GM11168 (cell line): Measurements from ENCODE around the gene HBQ1.
"Not testable (repeated sequence)": the region's sequence is repeated elsewhere in the genome, so short reads cannot be mapped to it uniquely, and the experiment has no call there.

Experiments
- in situ Hi-C: fragments of 300-500 bp; cut with MboI; formaldehyde crosslinking; loops from one replicate; pipeline ENCODE4 v1.12.0; 2022; ENCODE audit warnings: low sequenced_read_pairs; ENCODE audit not compliant: unreplicated experiment

HBQ1 gene

GRCh38 chr16:160242-160641 is 20.0 kb upstream of the HBQ1 start:
- in situ Hi-C loops, result not testable (repeated sequence)

GRCh38 chr16:160691-161190 is 19.5 kb upstream of the HBQ1 start:
- in situ Hi-C loops, result no loop called here

GRCh38 chr16:162271-162991 is 17.8 kb upstream of the HBQ1 start:
- in situ Hi-C loops, result no loop called here

GRCh38 chr16:163139-163538 is 17.1 kb upstream of the HBQ1 start:
- in situ Hi-C loops, result not testable (repeated sequence)

GRCh38 chr16:163696-164095 is 16.6 kb upstream of the HBQ1 start:
- in situ Hi-C loops, result not testable (repeated sequence)

GRCh38 chr16:164134-164823 is 16.0 kb upstream of the HBQ1 start:
- in situ Hi-C loops, result not testable (repeated sequence)

GRCh38 chr16:164827-165538 is 15.3 kb upstream of the HBQ1 start:
- in situ Hi-C loops, result no loop called here

- in situ Hi-C loops, result no loop called here
Measured at GRCh38 chr16:165539-166374, 14.5 kb upstream of the HBQ1 start, which contains the start of gene HBM. HBM (plus strand) TSS chr16:165978; CDS start chr16:165998, 20 bp downstream.

- in situ Hi-C loops, result no loop called here
Measured at GRCh38 chr16:166375-167121, 13.7 kb upstream of the HBQ1 start.

- in situ Hi-C loops, result no loop called here
Measured at GRCh38 chr16:167122-167690, 13.1 kb upstream of the HBQ1 start.

GRCh38 chr16:168424-168823 is 11.8 kb upstream of the HBQ1 start:
- in situ Hi-C loops, result no loop called here

GRCh38 chr16:169014-169413 is 11.2 kb upstream of the HBQ1 start:
- in situ Hi-C loops, result no loop called here

- in situ Hi-C loops, result not testable (repeated sequence)
Measured at GRCh38 chr16:170088-170507, 10.2 kb upstream of the HBQ1 start.

GRCh38 chr16:170788-171187 is 9.5 kb upstream of the HBQ1 start:
- in situ Hi-C loops, result no loop called here

- in situ Hi-C loops, result not testable (repeated sequence)
Measured at GRCh38 chr16:172374-172941, 7.8 kb upstream of the HBQ1 start, which contains the start of gene HBA2. HBA2 (plus strand) TSS chr16:172876; CDS start chr16:172913, 37 bp downstream.

GRCh38 chr16:173211-173854 is 6.9 kb upstream of the HBQ1 start:
- in situ Hi-C loops, result not testable (repeated sequence)

GRCh38 chr16:173928-174769 is 6.1 kb upstream of the HBQ1 start:
- in situ Hi-C loops, result not testable (repeated sequence)
